DMS 273 (cell line): ENCODE measurements around the gene C13orf42.

Experiments used
- DNase-seq: peaks from one replicate; lab custom pipeline; 2025; ENCODE audit not compliant: unreplicated experiment; lab: John Stamatoyannopoulos, UW

C13orf42 gene

DNA sequence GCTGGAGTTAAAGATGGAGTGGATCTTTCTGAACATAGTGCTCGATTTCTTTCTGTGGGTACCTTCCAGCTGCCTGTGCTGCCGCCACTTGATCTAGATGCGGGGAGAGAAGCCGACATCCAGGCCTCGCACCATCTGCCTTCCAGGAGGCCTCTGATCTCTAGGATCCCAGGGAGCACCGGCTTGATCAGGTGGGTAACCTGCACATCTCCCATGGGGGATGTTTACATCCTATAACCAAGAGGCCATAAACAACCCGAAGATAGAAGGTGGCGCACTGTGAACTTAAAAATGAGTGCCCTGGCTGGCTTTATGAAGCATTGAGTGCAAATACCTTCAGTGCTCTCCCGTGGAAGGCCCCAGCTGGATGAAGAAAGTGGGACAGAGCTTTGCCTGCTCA, at the start of gene C13orf42:
TSS of gene C13orf42 (minus strand) at position 101 of the 400 bp plus-strand sequence. CDS start at position 36, 65 bp downstream.
- DNase-seq, result no peak

DNA sequence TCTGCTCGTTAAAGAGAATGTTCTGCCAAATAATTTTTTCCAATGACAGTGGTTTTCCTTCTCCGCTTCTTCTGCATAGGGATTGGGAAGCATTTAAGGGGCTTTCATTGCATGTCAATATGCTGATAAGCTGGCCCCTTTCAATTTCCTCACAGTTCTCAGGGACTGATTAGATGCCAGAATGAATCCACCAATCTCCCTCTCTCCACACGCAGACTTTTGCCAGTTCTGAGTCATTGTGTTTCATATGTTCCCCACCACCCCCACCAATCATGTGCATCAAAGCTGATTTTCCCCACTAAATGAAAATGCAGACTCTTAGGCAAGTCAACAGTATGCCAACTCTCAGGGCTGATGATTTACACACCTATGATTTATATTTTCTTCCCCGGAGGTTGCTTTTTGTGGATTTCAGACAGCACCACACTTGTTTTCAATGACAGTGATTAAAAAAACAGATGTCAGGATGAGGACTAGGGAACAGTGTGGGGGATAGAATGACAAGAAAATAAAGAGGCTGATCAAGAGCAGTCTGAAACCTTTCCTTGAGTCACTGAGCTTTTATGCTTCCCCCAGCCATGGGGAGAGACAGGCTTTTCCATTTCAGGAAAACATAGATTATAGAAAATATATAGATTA, 47.9 kb upstream of the C13orf42 start:
- no peak for DNase-seq

DNA sequence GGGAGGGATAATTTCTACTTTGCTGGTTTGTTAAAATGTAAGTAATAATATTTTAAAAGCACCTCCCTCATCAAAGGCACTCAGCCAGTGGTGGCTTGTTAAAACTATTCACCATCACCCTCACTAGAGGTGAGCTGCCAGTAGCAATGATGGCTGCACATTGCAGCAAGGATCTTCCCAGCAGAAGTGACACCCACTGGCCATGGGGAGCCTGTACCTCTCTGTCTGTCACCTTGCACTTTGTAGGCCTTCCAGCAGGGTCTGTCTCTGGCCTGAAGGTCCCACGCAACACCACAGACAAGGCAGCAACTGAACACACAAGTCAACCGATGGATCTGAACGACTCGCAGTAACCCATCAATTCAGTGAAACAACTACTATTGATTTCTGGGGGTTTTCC, 47.3 kb upstream of the C13orf42 start:
- no peak for DNase-seq

DNA sequence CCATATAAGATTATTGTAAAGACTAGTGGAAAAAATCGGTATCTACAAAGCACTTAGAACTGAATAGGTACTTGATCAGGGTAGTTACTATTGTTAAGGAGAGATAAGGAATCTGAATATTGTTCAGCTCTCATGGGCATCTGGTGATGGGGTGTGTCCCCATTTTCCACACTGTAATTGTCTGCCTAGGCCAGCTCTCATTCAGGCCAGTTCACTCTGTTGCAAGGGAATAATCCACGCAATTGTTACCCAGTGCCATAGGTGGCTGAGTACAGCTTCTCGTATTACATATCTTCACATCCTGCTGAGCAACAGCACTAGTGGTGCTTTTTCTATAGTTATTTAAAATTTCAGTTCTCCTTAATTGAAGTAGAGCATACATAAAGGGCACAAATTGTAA, 45.6 kb upstream of the C13orf42 start:
- DNase-seq, result no peak

DNA sequence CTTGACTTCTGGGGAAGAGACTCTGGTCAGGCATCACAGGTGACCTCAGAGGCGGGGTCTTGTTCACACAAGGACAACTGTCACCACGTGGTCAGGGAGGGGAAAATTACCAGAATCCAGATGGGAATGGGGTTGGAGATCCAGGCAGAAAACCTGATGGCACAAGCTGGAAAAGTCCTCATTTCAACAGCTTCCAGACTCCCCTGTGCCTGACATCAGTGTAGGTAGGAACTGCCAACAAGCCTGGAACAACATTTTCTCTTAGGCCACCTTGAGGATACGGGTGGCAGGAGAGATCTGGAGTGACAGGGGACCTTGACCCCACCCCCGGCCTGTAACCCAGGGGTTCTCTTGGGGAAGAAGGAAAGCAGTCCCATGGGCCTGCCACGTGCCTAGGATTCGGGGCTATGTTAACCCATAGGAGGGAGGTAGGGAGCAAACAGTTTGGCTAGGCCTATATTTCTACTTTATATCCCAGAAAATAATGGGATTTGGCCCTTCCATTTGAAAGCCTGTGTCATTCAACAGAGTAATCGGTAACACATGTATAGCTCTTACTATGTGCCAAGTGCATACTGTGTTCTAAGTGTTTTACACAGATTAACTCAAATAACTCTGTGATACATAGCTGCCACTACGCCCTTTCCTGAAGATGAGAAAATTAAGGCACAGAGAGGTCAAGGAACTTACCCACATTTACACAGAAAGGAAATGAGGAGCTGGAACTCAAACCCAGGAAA, 44.9 kb upstream of the C13orf42 start:
- no peak for DNase-seq

DNA sequence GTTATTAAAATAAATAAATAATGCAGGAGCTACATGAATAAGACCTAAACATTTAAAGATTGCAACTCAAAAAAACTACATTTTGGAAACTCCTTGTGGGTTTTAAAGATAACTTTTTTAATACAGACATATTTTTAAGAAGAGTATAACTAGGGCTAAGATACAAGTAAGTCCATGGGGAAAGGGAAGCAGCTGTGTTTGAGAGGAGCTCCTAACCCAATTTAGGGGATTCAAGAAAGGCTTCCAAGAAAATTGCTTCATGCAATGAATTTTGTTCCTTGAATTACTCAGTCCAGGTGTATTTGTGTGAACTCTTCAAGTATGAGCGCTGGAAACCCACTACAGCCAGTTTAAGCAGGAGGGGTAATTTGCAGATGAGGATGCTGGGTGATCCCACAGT, 44.1 kb upstream of the C13orf42 start:
- no peak for DNase-seq

DNA sequence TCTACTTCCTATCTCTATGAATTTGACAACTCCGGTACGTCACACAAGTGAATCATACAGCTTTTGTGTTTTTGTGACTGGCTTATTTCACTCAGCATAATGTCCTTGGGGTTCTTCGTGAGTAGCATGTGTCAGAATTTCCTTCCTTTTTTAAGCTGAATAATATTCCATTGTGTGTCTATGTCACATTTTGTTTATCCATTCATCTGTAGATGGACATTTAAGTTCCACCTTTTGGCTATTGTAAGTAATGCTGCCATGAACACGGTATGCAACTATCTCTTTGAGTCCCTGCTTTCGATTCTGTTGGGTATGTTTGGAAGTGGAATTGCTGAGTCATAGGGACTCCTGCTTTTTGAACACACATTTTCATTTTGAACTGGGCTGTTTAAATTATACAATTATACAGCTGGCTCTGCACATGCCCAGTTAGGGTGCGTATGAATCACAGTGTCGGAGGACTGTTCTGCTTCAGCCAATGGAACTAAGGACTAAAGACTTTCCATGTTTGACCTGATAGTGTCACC, 43.0 kb upstream of the C13orf42 start:
- DNase-seq, result no peak

DNA sequence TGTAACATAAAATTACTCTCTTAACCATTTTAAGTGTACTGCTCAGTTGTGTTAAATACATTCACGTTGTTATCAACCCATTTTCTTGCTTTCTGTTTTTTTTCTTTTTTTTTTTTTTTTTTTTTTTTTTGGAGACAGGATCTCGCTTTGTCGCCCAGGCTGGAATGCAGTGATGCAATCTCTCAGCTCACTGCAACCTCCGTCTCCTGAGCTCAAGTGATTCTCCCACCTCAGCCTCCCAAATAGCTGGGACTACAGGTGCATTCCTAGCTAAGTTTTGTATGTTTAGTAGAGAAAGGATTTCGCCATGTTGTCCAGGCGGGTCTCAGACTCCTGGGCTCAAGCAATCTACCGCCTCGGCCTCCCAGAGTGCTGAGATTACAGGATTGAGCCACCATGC, 42.5 kb upstream of the C13orf42 start:
- DNase-seq, result no peak

DNA sequence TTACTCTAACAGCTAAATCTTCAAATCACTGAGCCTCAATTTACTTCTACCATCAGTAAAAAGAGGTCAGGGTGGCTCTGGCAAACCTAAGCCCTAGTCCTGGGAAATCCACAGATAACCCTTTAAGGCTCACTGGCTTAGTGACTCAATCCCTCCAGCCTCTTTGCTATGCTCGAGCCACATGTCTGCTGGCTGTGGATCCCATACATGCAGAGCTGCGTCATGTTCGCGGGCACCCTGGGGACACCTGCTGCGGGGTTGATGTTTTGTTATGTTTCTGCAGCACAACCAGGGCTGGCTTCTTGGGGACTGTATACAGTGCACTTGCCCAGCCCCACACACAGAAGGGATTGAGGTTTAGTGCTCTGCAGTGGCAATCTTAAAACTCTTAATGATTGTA, 41.6 kb upstream of the C13orf42 start:
- DNase-seq, result no peak

DNA sequence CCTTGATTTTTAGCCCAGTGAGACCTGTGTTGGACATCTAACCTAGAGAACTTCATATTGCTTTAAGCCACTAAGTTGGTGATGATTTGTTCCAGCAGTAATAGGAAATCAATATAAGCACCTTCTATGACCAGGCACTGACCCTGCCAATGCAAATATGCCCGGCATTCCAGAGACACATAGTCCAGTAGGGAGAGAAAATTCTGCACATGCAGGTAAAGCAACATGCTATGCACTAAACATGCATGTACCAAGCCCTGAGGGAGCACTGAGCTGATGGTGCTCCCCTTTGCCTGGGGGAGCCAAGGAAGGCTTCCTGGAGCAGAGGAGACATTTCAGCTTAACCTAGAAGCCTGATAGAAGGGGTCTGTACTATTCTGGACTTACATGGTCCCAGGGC, 40.4 kb upstream of the C13orf42 start:
- DNase-seq, result no peak

DNA sequence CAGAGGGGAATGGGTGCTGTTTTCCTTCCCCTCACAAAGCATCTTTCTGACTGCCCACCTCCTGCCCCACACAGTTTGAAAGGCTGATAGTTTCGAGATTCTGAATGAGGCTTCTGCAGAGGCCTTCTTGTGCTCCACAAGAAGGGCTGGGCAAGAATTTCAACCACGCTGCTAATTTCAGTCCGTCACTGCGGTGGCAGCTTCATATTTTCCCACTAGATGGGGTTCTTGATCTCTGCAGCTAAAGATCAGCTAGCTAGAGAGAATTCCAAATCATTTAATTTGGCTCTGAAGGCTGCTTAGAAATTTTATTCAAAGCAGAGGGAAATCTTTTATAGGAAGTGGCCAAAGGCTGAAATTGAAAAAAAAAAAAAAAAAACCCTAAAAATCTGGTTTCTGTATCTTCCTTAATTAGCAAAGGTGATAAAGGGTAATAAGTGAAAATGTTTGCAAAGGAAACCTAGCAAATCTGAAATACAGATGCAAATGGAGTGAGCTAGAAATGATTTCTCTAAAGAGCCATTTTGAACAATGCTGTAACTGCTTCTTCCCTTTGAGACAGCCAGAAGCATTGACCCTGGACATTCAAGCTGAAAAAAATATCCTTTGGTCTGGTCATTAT, 38.0 kb upstream of the C13orf42 start:
- DNase-seq, result peak; percentile 59

DNA sequence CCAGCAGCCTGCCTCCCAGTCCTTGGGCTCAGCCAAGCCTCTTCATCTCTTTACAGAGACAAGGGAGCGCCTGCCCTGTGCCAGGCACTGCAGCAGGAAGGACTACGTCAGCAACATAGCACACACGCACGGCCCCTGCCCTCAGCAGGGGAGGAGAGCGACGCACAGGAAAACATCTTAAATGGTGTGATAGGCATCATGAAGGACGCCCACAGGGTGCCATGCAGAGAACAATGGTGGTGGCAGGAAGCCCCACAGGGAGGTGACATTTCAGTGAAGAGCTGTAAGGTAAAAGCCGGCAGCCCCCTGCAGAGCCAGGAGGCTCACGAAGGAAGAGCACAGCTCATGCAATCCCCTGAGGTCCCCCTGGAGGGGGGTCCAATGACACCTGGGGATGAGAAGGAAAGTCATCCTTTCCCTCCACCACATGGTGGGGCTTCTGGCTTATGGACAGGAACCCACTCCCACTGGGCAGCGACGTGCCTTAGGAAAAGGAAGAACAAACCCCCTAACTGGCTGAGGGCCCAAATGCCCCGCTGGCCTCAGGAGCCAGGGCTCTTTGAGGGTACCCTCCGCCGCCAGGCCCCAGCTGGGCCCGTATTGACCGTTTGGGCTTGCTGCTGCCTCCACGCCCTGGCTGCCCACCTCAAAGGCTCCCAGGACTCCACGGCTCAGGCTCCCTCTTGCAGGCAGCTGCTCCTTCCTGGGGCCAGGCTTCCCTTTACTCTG, 37.3 kb upstream of the C13orf42 start:
- DNase-seq, result no peak

DNA sequence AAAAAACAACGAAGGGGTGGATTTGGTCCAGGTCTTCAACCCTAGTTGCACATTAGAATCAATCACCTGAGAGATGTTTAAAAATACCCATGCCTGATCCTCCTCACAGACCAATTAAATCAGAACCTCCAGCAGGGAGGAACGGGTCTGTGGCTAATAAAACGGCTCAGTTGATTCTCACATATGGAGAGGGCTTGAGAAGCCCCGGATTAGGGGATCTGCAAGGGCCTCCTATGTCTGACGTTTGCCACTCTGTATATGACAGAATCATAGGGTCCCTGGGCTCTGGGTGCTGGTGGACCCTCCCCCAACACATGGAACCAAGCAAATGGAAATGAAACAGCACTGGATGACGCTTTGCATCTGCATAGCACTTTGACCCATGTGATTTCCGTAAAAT, 36.7 kb upstream of the C13orf42 start:
- no peak for DNase-seq

DNA sequence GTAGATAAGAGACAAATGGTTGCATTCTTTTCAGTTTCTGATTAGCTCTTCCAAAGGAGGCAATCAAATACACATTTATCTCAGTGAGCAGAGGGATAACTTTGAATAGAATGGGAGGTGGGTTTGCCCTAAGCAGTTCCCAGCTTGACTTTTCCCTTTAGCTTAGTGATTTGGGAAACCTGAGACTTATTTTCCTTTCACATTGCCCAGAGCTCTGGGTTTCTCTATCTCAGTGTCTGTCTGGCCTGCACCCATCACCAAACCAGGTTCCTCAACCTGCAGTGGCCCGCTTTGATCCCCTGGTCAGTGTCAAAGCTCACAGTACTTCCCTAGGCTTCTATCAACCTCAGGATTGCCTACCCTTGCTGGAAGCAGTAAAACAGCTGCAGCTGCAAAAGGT, 35.6 kb upstream of the C13orf42 start:
- DNase-seq, result no peak

DNA sequence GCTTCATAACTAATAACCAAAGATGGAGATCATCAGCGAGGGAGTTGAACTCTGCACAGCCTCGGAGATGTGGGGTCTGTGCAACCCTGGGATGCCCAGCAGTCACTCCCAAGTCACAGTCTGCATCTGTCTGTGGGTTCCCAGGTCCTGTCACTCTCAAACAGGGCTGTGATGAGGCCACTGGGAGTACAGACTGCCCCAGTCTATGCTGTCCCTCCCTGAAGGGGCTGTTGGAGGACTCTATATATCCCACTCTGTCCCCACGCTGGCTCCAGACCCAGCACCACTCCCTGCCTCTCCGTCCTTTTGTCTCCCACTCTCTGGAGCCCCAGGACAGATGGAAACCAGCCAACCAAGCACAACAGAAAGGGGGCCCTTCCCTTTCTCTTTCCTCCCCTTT, 26.2 kb upstream of the C13orf42 start:
- DNase-seq, result no peak

DNA sequence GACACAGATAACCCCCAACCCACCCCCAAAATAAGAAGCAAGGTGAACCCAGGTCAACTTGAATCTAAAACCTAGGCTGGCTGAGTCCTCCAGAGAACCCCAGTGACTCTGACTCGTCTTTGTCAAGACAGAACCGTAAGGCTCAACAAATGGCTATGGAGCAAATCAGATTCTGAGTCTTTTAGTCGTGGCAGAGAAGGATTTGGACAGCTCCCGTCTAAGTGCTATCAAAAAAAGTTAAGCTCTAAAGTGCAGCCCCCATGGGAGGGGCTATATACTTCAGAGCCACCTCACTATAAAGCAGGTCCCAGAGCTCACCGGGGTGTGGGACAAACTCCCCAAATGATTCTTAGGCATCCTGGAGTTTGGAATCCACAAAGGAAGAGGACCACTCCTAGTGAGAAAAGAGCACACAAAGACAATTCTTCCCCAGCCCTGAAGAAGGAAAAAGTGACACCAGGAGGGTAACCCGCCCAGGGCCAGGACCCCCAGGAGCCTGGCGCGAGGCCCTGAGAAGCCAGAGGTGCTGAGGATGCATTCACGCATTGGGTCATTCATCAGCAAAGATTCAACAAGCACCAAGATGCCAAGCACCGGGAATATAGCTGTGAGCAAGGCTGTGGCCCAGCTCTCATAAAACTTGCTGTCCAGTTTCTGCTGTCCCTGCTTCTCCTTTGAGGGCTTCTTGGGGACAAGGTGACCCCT, 25.4 kb upstream of the C13orf42 start:
- DNase-seq, result no peak

DNA sequence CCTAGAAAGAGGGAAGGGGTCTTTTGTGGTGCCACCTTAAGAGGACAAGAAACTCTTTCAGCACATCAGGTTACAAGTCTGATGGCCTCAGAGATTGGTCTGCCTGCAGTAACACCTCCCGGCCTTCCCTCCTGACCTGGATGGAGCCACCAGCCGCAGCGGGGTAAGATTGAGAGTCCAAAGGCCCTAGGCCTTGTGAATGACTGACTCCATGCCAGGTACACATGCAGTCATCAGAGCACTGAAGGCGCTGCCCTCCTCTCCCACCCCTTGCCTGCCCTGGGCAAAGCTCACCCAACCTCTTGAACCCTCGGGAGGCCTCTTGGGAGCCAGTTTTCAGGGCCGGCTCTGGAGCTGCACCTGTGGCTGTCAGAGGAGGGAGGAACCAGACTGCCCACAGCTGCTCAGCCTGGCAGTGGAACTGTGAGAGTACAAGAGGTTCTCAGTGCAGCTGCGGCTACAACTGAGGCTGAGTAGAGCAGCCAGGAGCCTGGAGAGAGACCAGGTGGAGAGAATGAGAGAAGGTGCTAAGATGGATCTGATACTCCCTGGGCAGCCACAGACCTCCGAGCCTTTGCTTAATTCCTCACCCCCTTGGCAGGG, 23.8 kb upstream of the C13orf42 start:
- DNase-seq, result no peak

DNA sequence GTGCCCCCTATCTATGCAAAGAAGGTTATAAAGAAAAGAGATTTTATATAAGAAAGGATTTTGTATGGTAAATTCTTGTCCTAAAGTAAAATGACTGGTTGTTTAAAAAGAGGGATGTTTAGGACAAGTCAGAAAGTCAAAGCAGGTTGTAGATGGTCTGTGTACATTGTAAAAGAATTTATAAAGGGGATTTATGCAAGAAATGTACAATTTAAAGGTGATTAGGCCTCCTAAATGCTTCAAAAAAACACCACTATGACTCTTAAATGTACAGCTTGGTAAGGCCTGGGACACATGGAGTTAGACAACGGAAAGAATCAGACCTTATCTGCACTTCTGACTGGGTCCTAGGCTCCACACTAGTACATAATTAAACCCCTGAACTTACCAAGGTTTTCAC, 19.3 kb upstream of the C13orf42 start:
- DNase-seq, result no peak

DNA sequence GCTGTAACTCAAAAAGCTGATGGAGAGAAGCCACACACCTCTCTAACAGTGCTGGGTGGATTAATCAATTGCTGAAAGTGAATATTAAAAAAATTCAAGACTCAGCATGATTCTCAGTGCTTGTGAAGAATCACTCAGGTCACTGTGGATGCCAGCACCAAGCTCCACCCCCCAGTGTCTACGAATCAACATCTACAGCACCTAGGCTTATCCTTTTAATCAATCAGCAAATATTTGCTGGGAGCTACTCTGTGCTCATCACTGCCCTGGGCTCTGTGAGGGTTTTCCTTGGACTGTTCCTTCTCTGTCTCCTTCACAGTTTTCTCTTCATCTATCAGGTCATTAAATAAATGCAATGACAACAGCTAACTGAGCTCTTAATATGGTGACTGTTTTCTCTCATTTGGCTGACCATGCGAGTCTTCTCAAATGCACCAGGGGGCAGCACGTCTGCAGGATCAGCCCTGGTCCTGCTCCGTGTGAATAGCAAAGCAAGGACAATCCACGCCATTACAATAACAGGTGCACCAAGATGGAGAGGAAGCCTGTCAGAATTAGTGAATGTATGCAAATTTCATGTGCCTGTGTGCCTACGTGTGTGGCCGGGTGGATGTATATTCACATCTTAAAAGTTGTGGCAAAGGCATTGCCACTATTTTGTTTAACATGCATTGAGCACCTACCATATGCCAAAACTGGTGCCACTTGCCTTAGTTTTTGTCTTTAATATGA, 14.6 kb upstream of the C13orf42 start:
- peak; percentile 69 for DNase-seq
